Suprapubic skin (tissue), 4 donors: ENCODE measurements around the gene SERTAD4. TPM values are rescaled to one million over a fixed set of nuclear protein-coding genes. Genes with fewer than 3 reads are reported as not detected.
"Not testable (repeated sequence)": the region's sequence is repeated elsewhere in the genome, so short reads cannot be mapped to it uniquely, and the experiment has no call there.

Source experiments
- DNase-seq, 2 donors: peaks; one replicate each; pipeline ENCODE4 v3.0.0-alpha.2; 2019; ENCODE audit warnings: low spot score in 2 of 2
- H3K27ac ChIP-seq: fragments of 200-600 bp; sonication (generic); one replicate; pipeline ENCODE4 v1.5.1; 2019
- H3K27me3 ChIP-seq: fragments of 200-600 bp; sonication (generic); one replicate; pipeline ENCODE4 v1.5.1; 2019
- H3K36me3 ChIP-seq: fragments of 200-600 bp; sonication (generic); one replicate; pipeline ENCODE4 v1.5.1; 2019
- H3K4me1 ChIP-seq: fragments of 200-600 bp; sonication (generic); one replicate; pipeline ENCODE4 v1.5.1; 2019
- H3K4me3 ChIP-seq: fragments of 200-600 bp; sonication (generic); one replicate; pipeline ENCODE4 v1.5.1; 2019; ENCODE audit warnings: mild to moderate bottlenecking
- H3K9me3 ChIP-seq: fragments of 200-600 bp; sonication (generic); one replicate; pipeline ENCODE4 v1.5.1; 2019
- CTCF ChIP-seq, 2 donors: fragments of 200-600 bp in 1 of 2; fragments of 450-650 bp in 1 of 2; sonication (generic) in 1 of 2; IDR thresholded peaks; one replicate each; pipeline ENCODE4 v1.5.1; 2016 to 2019; ENCODE audit warnings: antibody characterized with exemption in 2 of 2, mild to moderate bottlenecking in 1 of 2, moderate library complexity in 1 of 2
- EP300 ChIP-seq: sonication (generic); formaldehyde crosslinking; IDR thresholded peaks from one replicate; pipeline ENCODE4 v1.6.1; 2017; ENCODE audit warnings: antibody characterized with exemption
- POLR2A ChIP-seq, 2 donors: fragments of 450-650 bp; IDR thresholded peaks; one replicate each; pipeline ENCODE4 v1.6.1; 2017; ENCODE audit warnings: antibody characterized with exemption in 2 of 2, mild to moderate bottlenecking in 2 of 2, moderate library complexity in 2 of 2
- POLR2AphosphoS5 ChIP-seq, 3 donors: sonication (generic); formaldehyde crosslinking; IDR thresholded peaks; one replicate each; pipeline ENCODE4 v1.6.1; 2017; ENCODE audit warnings: antibody characterized with exemption in 3 of 3
- WGBS: methylation state at CpG from one replicate; pipeline ENCODE4 v1.1.5; 2018; 5-methylcytosine and 5-hydroxymethylcytosine counted together
- total RNA-seq, 4 donors: library from RNA; depleted of rRNA; stranded (reverse); fragments of >200 nt; gene quantifications; one replicate each; pipeline ENCODE4 v1.1.0, GENCODE V29; 2016

SERTAD4 gene
- total RNA-seq, result 10 to 100 TPM in 3 of 4 donors, 1 to 10 TPM in 1; 8.5 to 24.1 (median 16.8) TPM

- TF ChIP-seq POLR2AphosphoS5 (IDR thresholded peaks at IDR 0.05), result peak in 2 of 3 donors; percentile 52 to 76
- no peak for TF ChIP-seq EP300
- Histone ChIP-seq H3K36me3 (no peaks in the 10 kb centered on the region), H3K4me3 (peak within 1 kb of the TSS; percentile 91), H3K9me3 (no peaks in the 10 kb centered on the region), H3K4me1 (peaks cover 51% of the 10 kb centered on the region), H3K27me3 (peaks cover 7% of the 10 kb centered on the region), H3K27ac (peak within 1 kb of the TSS; percentile 93)
- 0% methylated on average over 11 of the region's 81 CpGs for WGBS
- peak in 1 of 2 donors; percentile 75 for DNase-seq
Measured at GRCh38 chr1:210232511-210233215, at the start of gene SERTAD4. TSS of gene SERTAD4 (plus strand) at chr1:210232796. CDS start at chr1:210237961, 5,165 bp downstream.

- Histone ChIP-seq H3K4me3 (no peak overlapping the region), H3K27me3 (no peaks in the 10 kb centered on the region), H3K27ac (no peak overlapping the region), H3K36me3 (no peaks in the 10 kb centered on the region), H3K9me3 (no peaks in the 10 kb centered on the region), H3K4me1 (no peaks in the 10 kb centered on the region)
- no peak for DNase-seq
- WGBS, result 57% methylated on average over 2 of the region's 2 CpGs
- TF ChIP-seq POLR2AphosphoS5 (IDR thresholded peaks at IDR 0.05), result no peak
- no peak for TF ChIP-seq EP300
- no peak for TF ChIP-seq CTCF (IDR thresholded peaks at IDR 0.05)
- TF ChIP-seq POLR2A (IDR thresholded peaks at IDR 0.05), result no peak
Measured at GRCh38 chr1:210185063-210185462, 47.5 kb upstream of the SERTAD4 start.

GRCh38 chr1:210187849-210188606 is 44.6 kb upstream of the SERTAD4 start:
- H3K27ac ChIP-seq, H3K4me1 ChIP-seq, H3K36me3 ChIP-seq, H3K9me3 ChIP-seq, H3K4me3 ChIP-seq, H3K27me3 ChIP-seq, DNase-seq: not testable (repeated sequence)
- WGBS, result 90% methylated on average over 18 of the region's 18 CpGs

GRCh38 chr1:210189426-210189825 is 43.2 kb upstream of the SERTAD4 start:
- no peak overlapping the region for H3K27ac ChIP-seq
- WGBS, result 89% methylated on average over 7 of the region's 7 CpGs
- H3K4me1 ChIP-seq, result no peaks in the 10 kb centered on the region
- DNase-seq, result no peak
- H3K36me3 ChIP-seq, result no peaks in the 10 kb centered on the region
- no peaks in the 10 kb centered on the region for H3K27me3 ChIP-seq
- H3K9me3 ChIP-seq, result peaks cover 4% of the 10 kb centered on the region
- H3K4me3 ChIP-seq, result no peak overlapping the region
- TF ChIP-seq EP300, result no peak
- TF ChIP-seq POLR2AphosphoS5 (IDR thresholded peaks at IDR 0.05), result no peak
- TF ChIP-seq POLR2A (IDR thresholded peaks at IDR 0.05), result no peak

GRCh38 chr1:210195635-210196160 is 36.9 kb upstream of the SERTAD4 start:
- no peaks in the 10 kb centered on the region for H3K27me3 ChIP-seq
- peaks cover 5% of the 10 kb centered on the region for H3K9me3 ChIP-seq
- no peak for TF ChIP-seq EP300
- TF ChIP-seq POLR2AphosphoS5 (IDR thresholded peaks at IDR 0.05), result no peak
- TF ChIP-seq CTCF (IDR thresholded peaks at IDR 0.05), result no peak
- TF ChIP-seq POLR2A (IDR thresholded peaks at IDR 0.05), result no peak
- no peak for DNase-seq
- no peaks in the 10 kb centered on the region for H3K36me3 ChIP-seq
- H3K4me3 ChIP-seq, result no peak overlapping the region
- H3K27ac ChIP-seq, result no peak overlapping the region
- no peaks in the 10 kb centered on the region for H3K4me1 ChIP-seq
- WGBS, result 83% methylated on average over 8 of the region's 8 CpGs

GRCh38 chr1:210196266-210196665 is 36.3 kb upstream of the SERTAD4 start:
- not testable (repeated sequence) for H3K9me3 ChIP-seq, H3K27me3 ChIP-seq, H3K36me3 ChIP-seq, H3K27ac ChIP-seq, H3K4me3 ChIP-seq, H3K4me1 ChIP-seq, DNase-seq
- WGBS, result 67% methylated on average over 5 of the region's 5 CpGs

GRCh38 chr1:210198840-210199239 is 33.8 kb upstream of the SERTAD4 start:
- Histone ChIP-seq H3K27ac (no peak overlapping the region), H3K9me3 (peaks cover 5% of the 10 kb centered on the region), H3K27me3 (no peaks in the 10 kb centered on the region), H3K4me3 (no peak overlapping the region), H3K4me1 (no peaks in the 10 kb centered on the region), H3K36me3 (no peaks in the 10 kb centered on the region)
- no peak for DNase-seq
- no peak for TF ChIP-seq POLR2AphosphoS5 (IDR thresholded peaks at IDR 0.05)
- TF ChIP-seq EP300, result no peak
- TF ChIP-seq CTCF (IDR thresholded peaks at IDR 0.05), result no peak
- TF ChIP-seq POLR2A (IDR thresholded peaks at IDR 0.05), result no peak
- 76% methylated on average over 3 of the region's 3 CpGs for WGBS
